ENCODE measurements around the gene MARCHF10.

Gene MARCHF10

GRCh38 chr17:62822080-62822904 is 14.2 kb upstream of the MARCHF10 start:
- DNase-seq = no peak

- DNase-seq = no peak
Observed at GRCh38 chr17:62821189-62822079, 13.3 kb upstream of the MARCHF10 start.

- no peak for DNase-seq
Observed at GRCh38 chr17:62819511-62820221, 11.6 kb upstream of the MARCHF10 start.

- no peak for DNase-seq
Observed at GRCh38 chr17:62818526-62818925, 10.4 kb upstream of the MARCHF10 start.

- no peak for DNase-seq
Observed at GRCh38 chr17:62816282-62816839, 8.2 kb upstream of the MARCHF10 start.

- no peak for DNase-seq
Observed at GRCh38 chr17:62809656-62810055, 1.5 kb upstream of the MARCHF10 start.

GRCh38 chr17:62808576-62808970 is 459 bp upstream of the MARCHF10 start:
- no peak for DNase-seq

GRCh38 chr17:62805234-62805633 is 2.9 kb downstream of the MARCHF10 start:
- DNase-seq = no peak

GRCh38 chr17:62804822-62805221 is 3.3 kb downstream of the MARCHF10 start:
- DNase-seq = no peak

GRCh38 chr17:62804025-62804424 is 4.1 kb downstream of the MARCHF10 start:
- DNase-seq = no peak

GRCh38 chr17:62802561-62803205 is 5.4 kb downstream of the MARCHF10 start:
- no peak for DNase-seq

- DNase-seq = no peak
Observed at GRCh38 chr17:62801553-62802114, 6.5 kb downstream of the MARCHF10 start.

GRCh38 chr17:62800585-62800984 is 7.5 kb downstream of the MARCHF10 start:
- DNase-seq = no peak

GRCh38 chr17:62797959-62798358 is 10.2 kb downstream of the MARCHF10 start:
- DNase-seq = no peak

GRCh38 chr17:62796291-62796690 is 11.8 kb downstream of the MARCHF10 start:
- no peak for DNase-seq

- no peak for DNase-seq
Observed at GRCh38 chr17:62794666-62794971, 13.5 kb downstream of the MARCHF10 start.

- no peak for DNase-seq
Observed at GRCh38 chr17:62793919-62794665, 14.0 kb downstream of the MARCHF10 start.

- DNase-seq = no peak
Observed at GRCh38 chr17:62792447-62792800, 15.7 kb downstream of the MARCHF10 start.

- DNase-seq = no peak
Observed at GRCh38 chr17:62791767-62792446, 16.2 kb downstream of the MARCHF10 start.

- DNase-seq = no peak
Observed at GRCh38 chr17:62791235-62791734, 16.8 kb downstream of the MARCHF10 start.

- DNase-seq = no peak
Observed at GRCh38 chr17:62790564-62790986, 17.5 kb downstream of the MARCHF10 start.
